HG02642 (cell line): ENCODE measurements around the gene C9orf85.
"Not testable (repeated sequence)": the region's sequence is repeated elsewhere in the genome, so short reads cannot be mapped to it uniquely, and the experiment has no call there.

ENCODE experiments used
- ATAC-seq: cut with Tn5 transposase; IDR thresholded peaks from one replicate; pipeline ENCODE4 v1.9.1; 2021; ENCODE audit warnings: mild to moderate bottlenecking; ENCODE audit not compliant: unreplicated experiment, poor library complexity

Gene C9orf85

GRCh38 chr9:71986900-71987299 lies 75.5 kb downstream of the C9orf85 start:
- ATAC-seq = no peak

GRCh38 chr9:71987471-71988371 lies 76.3 kb downstream of the C9orf85 start:
- ATAC-seq = no peak

GRCh38 chr9:71990466-71990865 lies 79.0 kb downstream of the C9orf85 start:
- ATAC-seq = no peak

- no peak for ATAC-seq
Measured at GRCh38 chr9:72005451-72005850, 94.0 kb downstream of the C9orf85 start.

- ATAC-seq = no peak
Measured at GRCh38 chr9:72006501-72006900, 95.1 kb downstream of the C9orf85 start.

- ATAC-seq = not testable (repeated sequence)
Measured at GRCh38 chr9:72007726-72008125, 96.3 kb downstream of the C9orf85 start.

GRCh38 chr9:72012646-72013045 lies 101.2 kb downstream of the C9orf85 start:
- ATAC-seq = no peak

- ATAC-seq = no peak
Measured at GRCh38 chr9:72013292-72013760, 101.9 kb downstream of the C9orf85 start.

- no peak for ATAC-seq
Measured at GRCh38 chr9:72022841-72023240, 111.4 kb downstream of the C9orf85 start.
